ENCODE measurements around the gene PRRC2A. TPM values are rescaled to one million over a fixed set of nuclear protein-coding genes. Genes with fewer than 3 reads are reported as not detected.

Gene PRRC2A
- total RNA-seq, 1 experiment from 2014 or later: 318 TPM

DNA sequence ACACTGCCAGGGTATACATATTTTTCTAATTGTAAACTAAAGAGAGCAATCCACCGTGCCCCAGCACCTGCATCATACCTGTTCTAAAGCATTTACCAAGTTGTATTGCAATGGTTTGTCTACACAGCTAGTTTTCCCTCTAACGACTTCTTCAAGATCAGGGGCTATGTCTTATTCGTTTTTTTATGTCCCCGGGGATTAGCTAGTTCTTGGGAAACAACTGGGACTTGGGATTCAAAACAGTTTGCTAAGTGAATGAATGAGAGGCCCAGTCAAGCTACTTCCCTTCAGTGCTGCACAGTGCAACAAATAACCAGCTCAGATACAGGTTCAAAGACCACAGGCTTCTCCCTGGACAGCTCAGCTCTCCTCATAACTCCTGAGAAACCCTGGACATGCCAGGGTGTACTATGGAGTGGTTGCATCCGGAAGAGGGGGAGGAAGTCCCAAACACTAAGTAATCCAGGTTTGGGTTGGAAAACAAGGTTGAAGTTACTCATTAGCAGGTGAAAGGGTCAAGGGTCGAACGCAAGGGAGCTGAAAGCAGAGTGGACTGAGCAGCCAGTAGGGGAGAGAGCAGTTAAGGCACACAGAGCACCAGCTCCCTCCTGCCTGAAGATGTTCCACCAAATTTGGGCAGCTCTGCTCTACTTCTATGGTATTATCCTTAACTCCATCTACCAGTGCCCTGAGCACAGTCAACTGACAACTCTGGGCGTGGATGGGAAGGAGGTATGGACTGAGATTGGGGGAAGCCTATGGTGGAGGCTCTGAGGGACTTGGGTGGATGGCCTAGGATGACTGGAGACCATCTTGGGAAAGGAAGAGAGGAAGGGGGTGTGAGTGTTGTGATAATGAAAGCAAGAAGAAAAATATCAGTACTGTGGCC lies 35.1 kb downstream of the PRRC2A start, which contains the start of gene APOM:
TSS of gene APOM (plus strand) at position 546 of the 889 bp plus-strand sequence. CDS start at position 619, 73 bp downstream.
- CTCF ChIA-PET: no interaction called here
- TF ChIP-seq, protein P1, sequence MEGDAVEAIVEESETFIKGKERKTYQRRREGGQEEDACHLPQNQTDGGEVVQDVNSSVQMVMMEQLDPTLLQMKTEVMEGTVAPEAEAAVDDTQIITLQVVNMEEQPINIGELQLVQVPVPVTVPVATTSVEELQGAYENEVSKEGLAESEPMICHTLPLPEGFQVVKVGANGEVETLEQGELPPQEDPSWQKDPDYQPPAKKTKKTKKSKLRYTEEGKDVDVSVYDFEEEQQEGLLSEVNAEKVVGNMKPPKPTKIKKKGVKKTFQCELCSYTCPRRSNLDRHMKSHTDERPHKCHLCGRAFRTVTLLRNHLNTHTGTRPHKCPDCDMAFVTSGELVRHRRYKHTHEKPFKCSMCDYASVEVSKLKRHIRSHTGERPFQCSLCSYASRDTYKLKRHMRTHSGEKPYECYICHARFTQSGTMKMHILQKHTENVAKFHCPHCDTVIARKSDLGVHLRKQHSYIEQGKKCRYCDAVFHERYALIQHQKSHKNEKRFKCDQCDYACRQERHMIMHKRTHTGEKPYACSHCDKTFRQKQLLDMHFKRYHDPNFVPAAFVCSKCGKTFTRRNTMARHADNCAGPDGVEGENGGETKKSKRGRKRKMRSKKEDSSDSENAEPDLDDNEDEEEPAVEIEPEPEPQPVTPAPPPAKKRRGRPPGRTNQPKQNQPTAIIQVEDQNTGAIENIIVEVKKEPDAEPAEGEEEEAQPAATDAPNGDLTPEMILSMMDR (IDR thresholded peaks at IDR 0.05): no peak
- TF ChIP-seq REST (IDR thresholded peaks at IDR 0.05; ENCODE audit: insufficient read depth in 1 of 2, low read depth in 2 of 2, low read length in 1 of 2): no peak
- TF ChIP-seq TCF7L2 (IDR thresholded peaks at IDR 0.05; ENCODE audit: low read depth, low read length): no peak
- TF ChIP-seq POLR2AphosphoS5 (IDR thresholded peaks at IDR 0.05; ENCODE audit: low read depth, low read length): no peak
- TF ChIP-seq SIN3A (IDR thresholded peaks at IDR 0.05; ENCODE audit: borderline replicate concordance, insufficient read depth, low read depth, low read length): no peak

DNA sequence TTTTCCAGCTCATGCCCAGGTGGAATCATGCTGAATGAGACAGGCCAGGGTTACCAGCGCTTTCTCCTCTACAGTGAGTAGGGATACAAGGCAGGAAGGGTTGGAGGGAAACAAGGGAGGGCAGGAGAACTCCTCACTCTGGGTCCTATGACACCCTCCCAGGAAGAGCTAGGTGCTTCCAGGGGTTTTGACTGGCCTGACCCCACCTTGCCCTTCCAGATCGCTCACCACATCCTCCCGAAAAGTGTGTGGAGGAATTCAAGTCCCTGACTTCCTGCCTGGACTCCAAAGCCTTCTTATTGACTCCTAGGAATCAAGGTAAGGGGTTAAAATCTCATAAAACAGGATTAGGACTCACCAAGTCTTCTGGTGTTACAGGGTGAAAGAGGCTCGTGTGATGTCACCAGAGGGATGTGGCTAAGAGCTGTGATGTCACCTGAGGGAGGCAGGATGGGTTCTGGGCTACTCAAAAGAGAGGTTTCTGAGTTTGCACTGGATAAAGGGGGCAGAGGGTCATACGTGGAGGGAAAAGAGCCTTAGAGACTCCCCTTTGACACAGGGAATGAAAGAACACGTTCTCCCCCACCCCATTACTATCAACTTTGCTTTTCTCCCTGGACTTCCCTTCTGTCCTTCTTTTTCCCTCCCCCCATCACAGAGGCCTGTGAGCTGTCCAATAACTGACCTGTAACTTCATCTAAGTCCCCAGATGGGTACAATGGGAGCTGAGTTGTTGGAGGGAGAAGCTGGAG lies 37.1 kb downstream of the PRRC2A start:
- TF ChIP-seq REST (IDR thresholded peaks at IDR 0.05; ENCODE audit: insufficient read depth in 1 of 2, low read depth in 2 of 2, low read length in 1 of 2): no peak
- no peak for TF ChIP-seq SIN3A (IDR thresholded peaks at IDR 0.05; ENCODE audit: borderline replicate concordance, insufficient read depth, low read depth, low read length)
- TF ChIP-seq, protein P1 (IDR thresholded peaks at IDR 0.05): no peak
- TF ChIP-seq POLR2AphosphoS5 (IDR thresholded peaks at IDR 0.05; ENCODE audit: low read depth, low read length): no peak
- TF ChIP-seq TCF7L2 (IDR thresholded peaks at IDR 0.05; ENCODE audit: low read depth, low read length): no peak

More for the DNA sequence above, 35.1 kb downstream of the PRRC2A start, which contains the start of gene APOM:
- no peaks in the 10 kb centered on the region; the same call in 1 of the 2 replicates for H3K36me3 ChIP-seq (ENCODE audit: control insufficient read depth, insufficient read depth, low read length)
- BruUV-seq (replicated peaks): no TSS peak
- peaks cover 34% of the 10 kb centered on the region for H3K4me1 ChIP-seq (ENCODE audit: control insufficient read depth, insufficient read depth, low read length)
- H3K27me3 ChIP-seq (ENCODE audit: control insufficient read depth, insufficient read depth, low read length): no peaks in the 10 kb centered on the region
- POLR2A ChIA-PET: no interaction called here
- H3K4me3 ChIP-seq (ENCODE audit: low read depth in 2 of 2, low read length in 2 of 2): no peak within 1 kb of the TSS
- H3K27ac ChIP-seq (ENCODE audit: low read length): no peak within 1 kb of the TSS
- DNase-seq (ENCODE audit: low read depth, low spot score) (no peak), ATAC-seq (no peak)
- in situ Hi-C loops (cut with HindIII; ENCODE audit: low pct_unique_long_range_greater_than_20kb, low sequenced_read_pairs): no loop called here
- intact Hi-C loops (cut with micrococcal nuclease; ENCODE audit: unreplicated experiment): no loop called here
- H3K9me3 ChIP-seq (ENCODE audit: control insufficient read depth, insufficient read depth, low read depth, low read length): no peaks in the 10 kb centered on the region

More for the DNA sequence above, 37.1 kb downstream of the PRRC2A start:
- DNase-seq (ENCODE audit: low read depth, low spot score) (no peak), ATAC-seq (no peak)
- in situ Hi-C loops (cut with HindIII; ENCODE audit: low pct_unique_long_range_greater_than_20kb, low sequenced_read_pairs): no loop called here
- Histone ChIP-seq H3K27ac (ENCODE audit: low read length) (peak overlapping the region; percentile 23; the same call in 1 of the 2 replicates), H3K27me3 (ENCODE audit: control insufficient read depth, insufficient read depth, low read length) (no peaks in the 10 kb centered on the region), H3K9me3 (ENCODE audit: control insufficient read depth, insufficient read depth, low read depth, low read length) (no peaks in the 10 kb centered on the region), H3K36me3 (ENCODE audit: control insufficient read depth, insufficient read depth, low read length) (no peaks in the 10 kb centered on the region; the same call in 1 of the 2 replicates), H3K4me3 (ENCODE audit: low read depth in 2 of 2, low read length in 2 of 2) (no peak overlapping the region), H3K4me1 (ENCODE audit: control insufficient read depth, insufficient read depth, low read length) (peaks cover 24% of the 10 kb centered on the region)
- ChIA-PET CTCF (no interaction called here), POLR2A (interaction anchor here (0.8 kb wide), 1 partner anchor 117 kb away, joined by 4 read pairs; no protein-coding TSS in a partner anchor)
- no TSS peak for BruUV-seq (replicated peaks)
- intact Hi-C loops (cut with micrococcal nuclease; ENCODE audit: unreplicated experiment): no loop called here

All from Panc1 (cell line).